IMR-90 (cell line): Measurements from ENCODE around the gene RELCH. TPM values are rescaled to one million over a fixed set of nuclear protein-coding genes. Genes with fewer than 3 reads are reported as not detected.

ENCODE experiments used
- ATAC-seq: fragments of 200-7000 bp; cut with Tn5 transposase; 2 replicates; pipeline ENCODE4 v1.9.1; 2020; ENCODE audit warnings: low read depth, mild to moderate bottlenecking, moderate library complexity
- BruUV-seq: library from RNA; stranded (reverse); fragments of 400-500 nt; replicated peaks from 2 replicates; lab custom pipeline; 2021; lab: Mats Ljungman, UMichigan
- CTCF ChIA-PET: fragments of 300-600 bp; formaldehyde crosslinking; extraction: SDS; loops from one replicate; lab custom pipeline; 2021; ENCODE audit warnings: antibody characterized with exemption; lab: Yijun Ruan, JAX
- POLR2A ChIA-PET: fragments of 300-600 bp; sonication (Branson Sonifier 250); formaldehyde crosslinking; loops from one replicate; lab custom pipeline; 2022; ENCODE audit warnings: antibody characterized with exemption; ENCODE audit not compliant: unreplicated experiment; lab: Charles Lee
- DNase-seq: peaks from one replicate; pipeline ENCODE4 v3.0.0; 2013
- H2AFZ ChIP-seq: replicated peaks from 2 replicates; pipeline ENCODE3; 2013; ENCODE audit warnings: low read length, mild to moderate bottlenecking; ENCODE audit not compliant: poor library complexity
- H2AK5ac ChIP-seq: 2 replicates; pipeline ENCODE4 v1.6.1; 2013; ENCODE audit warnings: low read depth, low read length, inconsistent platforms
- H2AK9ac ChIP-seq: replicated peaks from 2 replicates; pipeline ENCODE3; 2013; ENCODE audit warnings: mild to moderate bottlenecking, low read depth, low read length, moderate library complexity; ENCODE audit not compliant: poor library complexity
- H2BK120ac ChIP-seq: 2 replicates; pipeline ENCODE4 v1.6.1; 2013; ENCODE audit warnings: low read depth, low read length, inconsistent platforms
- H2BK15ac ChIP-seq: 3 replicates; pipeline ENCODE4 v1.6.1; 2013; ENCODE audit warnings: low read depth, low read length, inconsistent platforms
- H2BK20ac ChIP-seq: 2 replicates; pipeline ENCODE4 v1.6.1; 2013; ENCODE audit warnings: low read depth, mild to moderate bottlenecking, inconsistent platforms, low read length, moderate library complexity
- H2BK5ac ChIP-seq: 2 replicates; pipeline ENCODE4 v1.6.1; 2013; ENCODE audit warnings: mild to moderate bottlenecking, low read depth, low read length, inconsistent platforms; ENCODE audit not compliant: poor library complexity, severe bottlenecking
- H3K14ac ChIP-seq: replicated peaks from 2 replicates; pipeline ENCODE4 v1.6.1; 2013; ENCODE audit warnings: low read depth, low read length, inconsistent platforms
- H3K18ac ChIP-seq: 2 replicates; pipeline ENCODE4 v1.6.1; 2013; ENCODE audit warnings: low read depth, low read length, control low read depth
- H3K23ac ChIP-seq: 2 replicates; pipeline ENCODE4 v1.6.1; 2013; ENCODE audit warnings: low read depth, low read length, inconsistent platforms
- H3K27ac ChIP-seq: 2 replicates; pipeline ENCODE4 v1.5.1; 2013; ENCODE audit warnings: mild to moderate bottlenecking, control low read depth, low read length; ENCODE audit not compliant: insufficient read depth
- H3K27me3 ChIP-seq: 2 replicates; pipeline ENCODE4 v1.6.1; 2013; ENCODE audit warnings: low read length; ENCODE audit not compliant: control insufficient read depth, insufficient read depth
- H3K36me3 ChIP-seq: 2 replicates; pipeline ENCODE4 v1.6.1; 2013; ENCODE audit warnings: low read length, mixed read lengths; ENCODE audit not compliant: control insufficient read depth, insufficient read depth
- H3K4ac ChIP-seq: 2 replicates; pipeline ENCODE4 v1.6.1; 2013; ENCODE audit warnings: low read depth, low read length, inconsistent platforms
- H3K4me1 ChIP-seq: 2 replicates; pipeline ENCODE4 v1.6.1; 2013; ENCODE audit warnings: low read length, mixed read lengths; ENCODE audit not compliant: control insufficient read depth, insufficient read depth
- H3K4me2 ChIP-seq: 2 replicates; pipeline ENCODE4 v1.6.1; 2013; ENCODE audit warnings: low read depth, mild to moderate bottlenecking, control low read depth, low read length, moderate library complexity
- H3K4me3 ChIP-seq: 2 replicates; pipeline ENCODE4 v1.5.1; 2013; ENCODE audit warnings: low read depth, mild to moderate bottlenecking, control low read depth, low read length, moderate library complexity; ENCODE audit not compliant: insufficient read depth
- H3K56ac ChIP-seq: 2 replicates; pipeline ENCODE4 v1.6.1; 2013; ENCODE audit warnings: low read length, inconsistent platforms; ENCODE audit not compliant: insufficient read depth; ENCODE audit errors: extremely low read depth
- H3K79me1 ChIP-seq, 2 experiments: 2 replicates each; pipeline ENCODE4 v1.6.1; 2013; ENCODE audit warnings: low read length in 2 of 2, inconsistent platforms in 1 of 2, low read depth in 1 of 2
- H3K9ac ChIP-seq: 2 replicates; pipeline ENCODE4 v1.6.1; 2013; ENCODE audit warnings: low read depth, low read length, control low read depth
- H3K9me1 ChIP-seq: 2 replicates; pipeline ENCODE4 v1.6.1; 2013; ENCODE audit warnings: low read length, inconsistent platforms; ENCODE audit not compliant: insufficient read depth
- H3K9me3 ChIP-seq: 2 replicates; pipeline ENCODE4 v1.6.1; 2013; ENCODE audit warnings: low read length; ENCODE audit not compliant: control insufficient read depth, insufficient read depth
- H4K20me1 ChIP-seq: 2 replicates; pipeline ENCODE4 v1.6.1; 2013; ENCODE audit warnings: low read length, inconsistent platforms; ENCODE audit not compliant: insufficient read depth
- H4K5ac ChIP-seq: 2 replicates; pipeline ENCODE4 v1.6.1; 2013; ENCODE audit warnings: mild to moderate bottlenecking, low read depth, low read length, control low read depth
- H4K8ac ChIP-seq, 2 experiments: 2 replicates each; pipeline ENCODE4 v1.6.1; 2013; ENCODE audit warnings: low read depth in 2 of 2, low read length in 2 of 2, control low read depth in 1 of 2, inconsistent platforms in 1 of 2
- H4K91ac ChIP-seq: 2 replicates; pipeline ENCODE4 v1.6.1; 2013; ENCODE audit warnings: low read depth, low read length, inconsistent platforms; ENCODE audit not compliant: insufficient read depth
- BHLHE40 ChIP-seq: fragments of 150-350 bp; IDR thresholded peaks from 2 replicates; pipeline ENCODE4 v1.6.1; 2016; ENCODE audit warnings: mild to moderate bottlenecking, low read depth, low read length
- CEBPB ChIP-seq: IDR thresholded peaks from 2 replicates; pipeline ENCODE4 v1.6.1; 2012; ENCODE audit warnings: low read depth, low read length, improper control_type of control experiment
- CHD1 ChIP-seq: IDR thresholded peaks from 2 replicates; pipeline ENCODE4 v1.6.1; 2012; ENCODE audit warnings: low read depth, low read length, improper control_type of control experiment
- ELK1 ChIP-seq: fragments of 150-350 bp; IDR thresholded peaks from 2 replicates; pipeline ENCODE4 v1.6.1; 2016; ENCODE audit warnings: low read depth, mild to moderate bottlenecking, low read length, moderate library complexity, borderline replicate concordance
- MXI1 ChIP-seq: IDR thresholded peaks from 2 replicates; pipeline ENCODE4 v1.6.1; 2012; ENCODE audit warnings: low read depth, mild to moderate bottlenecking, low read length, moderate library complexity, borderline replicate concordance
- NFE2L2 ChIP-seq: fragments of 150-350 bp; IDR thresholded peaks from 2 replicates; pipeline ENCODE4 v1.6.1; 2016; ENCODE audit warnings: low read depth, mild to moderate bottlenecking, low read length
- POLR2A ChIP-seq: IDR thresholded peaks from 2 replicates; pipeline ENCODE4 v1.6.1; 2012; ENCODE audit warnings: mild to moderate bottlenecking, low read depth, low read length
- RCOR1 ChIP-seq: IDR thresholded peaks from 2 replicates; pipeline ENCODE4 v1.6.1; 2012; ENCODE audit warnings: mild to moderate bottlenecking, low read length, improper control_type of control experiment; ENCODE audit not compliant: insufficient replicate concordance
- RFX5 ChIP-seq: IDR thresholded peaks from 2 replicates; pipeline ENCODE4 v1.8.0; 2012; ENCODE audit warnings: low read depth, mild to moderate bottlenecking, low read length, moderate library complexity
- SMC3 ChIP-seq: fragments of 150-350 bp; IDR thresholded peaks from 2 replicates; pipeline ENCODE4 v1.6.1; 2016; ENCODE audit warnings: low read depth, mild to moderate bottlenecking, antibody characterized with exemption, low read length, moderate library complexity
- USF2 ChIP-seq: fragments of 150-350 bp; IDR thresholded peaks from 2 replicates; pipeline ENCODE4 v1.6.1; 2017; ENCODE audit warnings: mild to moderate bottlenecking, antibody characterized with exemption, low read length, low read depth
- WGBS, 2 experiments: methylation state at CpG; one replicate each; pipeline versions ENCODE4 v1.1.5 to v1.1.7; 2013; ENCODE audit warnings: missing lambda C conversion rate in 2 of 2; ENCODE audit not compliant: insufficient read length in 1 of 2; ENCODE audit errors: extremely low coverage in 2 of 2; 5-methylcytosine and 5-hydroxymethylcytosine counted together
- dilution Hi-C: fragments of 300-500 bp; cut with HindIII; formaldehyde crosslinking; loops from one replicate; pipeline ENCODE4 v1.14.3; 2018; ENCODE audit warnings: low sequenced_read_pairs; ENCODE audit not compliant: unreplicated experiment
- in situ Hi-C: fragments of 300-500 bp; cut with MboI; formaldehyde crosslinking; loops from 3 replicates; pipeline ENCODE4 v1.14.3; 2019; ENCODE audit warnings: low sequenced_read_pairs, inconsistent platforms, mixed read lengths
- intact Hi-C: fragments of 100-400 bp; cut with micrococcal nuclease; formaldehyde crosslinking; loops from 2 replicates; pipeline ENCODE4 v1.10.0; 2022
- polyA plus RNA-seq, 3 experiments: library from polyadenylated mRNA; depleted of rRNA; stranded (reverse); fragments of >200 nt; gene quantifications; 2 replicates each; pipeline ENCODE4 v1.2.3, GENCODE V29; 2012; ENCODE audit warnings: low replicate concordance in 1 of 3
- total RNA-seq: library from RNA; depleted of rRNA; stranded (reverse); fragments of >200 nt; gene quantifications from 2 replicates; pipeline ENCODE4 v1.2.3, GENCODE V29; 2012

RELCH gene
- total and polyA plus RNA-seq, 2 of the 4 experiments (the other 2 are of a cell fraction), result 14.4 to 52.5 TPM

- H3K4me2 ChIP-seq, result no peak overlapping the region
- no peak overlapping the region for H2BK120ac ChIP-seq
- peaks cover 2% of the 10 kb centered on the region; the same call in 1 of the 2 replicates for H3K4me1 ChIP-seq
- no peak overlapping the region for H4K8ac ChIP-seq
- no peaks in the 10 kb centered on the region for H3K9me3 ChIP-seq
- BruUV-seq, result no TSS peak
- H3K9me1 ChIP-seq, result peaks cover 5% of the 10 kb centered on the region
- H3K36me3 ChIP-seq, result no peaks in the 10 kb centered on the region
- no peak overlapping the region for H3K4ac ChIP-seq
- TF ChIP-seq MXI1 (no peak), RCOR1 (no peak), USF2 (no peak), NFE2L2 (no peak), ELK1 (no peak), BHLHE40 (no peak), RFX5 (no peak), CEBPB (no peak), SMC3 (no peak), POLR2A (no peak), CHD1 (no peak)
- intact Hi-C loops (no loop called here), dilution Hi-C loops (no loop called here), in situ Hi-C loops (loop anchor here (25.0 kb wide), 2 partner anchors 513 to 788 kb away; partner anchors contain the start of gene PHLPP1)
- H2AK9ac ChIP-seq, result no peak overlapping the region
- no CpG with 5 or more reads among the region's 2 CpGs for WGBS, 2 experiments
- no peak overlapping the region for H3K56ac ChIP-seq
- no peaks in the 10 kb centered on the region for H3K27me3 ChIP-seq
- H2BK15ac ChIP-seq, result no peak overlapping the region
- H2AK5ac ChIP-seq, result no peak overlapping the region
- H3K23ac ChIP-seq, result no peak overlapping the region
- no peak overlapping the region for H3K9ac ChIP-seq
- peaks cover 28% of the 10 kb centered on the region for H4K20me1 ChIP-seq
- DNase-seq, result no peak
- no peak overlapping the region for H4K91ac ChIP-seq
- CTCF ChIA-PET, result interaction anchor here (0.5 to 1.1 kb wide), 3 partner anchors 11 to 625 kb away, joined by 5 to 9 read pairs (median 5); no protein-coding TSS in a partner anchor
- no peak overlapping the region for H3K27ac ChIP-seq
- no peak overlapping the region for H2AFZ ChIP-seq
- H2BK20ac ChIP-seq, result no peak overlapping the region
- H2BK5ac ChIP-seq, result no peak overlapping the region
- ATAC-seq, result peak; percentile 54
- POLR2A ChIA-PET, result no interaction called here
- H3K14ac ChIP-seq, result no peak overlapping the region
- H3K79me1 ChIP-seq, result peaks cover 38 to 40% of the 10 kb centered on the region in 2 experiments
- H4K5ac ChIP-seq, result no peak overlapping the region
- no peak overlapping the region for H3K18ac ChIP-seq
- H3K4me3 ChIP-seq, result no peak overlapping the region
Observed at GRCh38 chr18:62199629-62200028, 12.6 kb downstream of the RELCH start.
